Choroid plexus epithelial cell (primary cell): ENCODE measurements around the gene IFI30.

Source experiments
- DNase-seq: peaks from one replicate; pipeline ENCODE4 v3.0.0-alpha.2; 2010; ENCODE audit warnings: low read depth
- H3K4me3 ChIP-seq: 2 replicates; pipeline ENCODE4 v1.5.1; 2011; ENCODE audit warnings: low read depth, mild to moderate bottlenecking, control low read depth, low read length, moderate library complexity
- TF ChIP-seq, protein P1 (sequence below): conservative IDR thresholded peaks from 2 replicates; pipeline ENCODE4 v1.5.1; 2011; ENCODE audit warnings: low read depth, mild to moderate bottlenecking, control low read depth, inconsistent platforms, low read length, moderate library complexity

Gene IFI30

DNA sequence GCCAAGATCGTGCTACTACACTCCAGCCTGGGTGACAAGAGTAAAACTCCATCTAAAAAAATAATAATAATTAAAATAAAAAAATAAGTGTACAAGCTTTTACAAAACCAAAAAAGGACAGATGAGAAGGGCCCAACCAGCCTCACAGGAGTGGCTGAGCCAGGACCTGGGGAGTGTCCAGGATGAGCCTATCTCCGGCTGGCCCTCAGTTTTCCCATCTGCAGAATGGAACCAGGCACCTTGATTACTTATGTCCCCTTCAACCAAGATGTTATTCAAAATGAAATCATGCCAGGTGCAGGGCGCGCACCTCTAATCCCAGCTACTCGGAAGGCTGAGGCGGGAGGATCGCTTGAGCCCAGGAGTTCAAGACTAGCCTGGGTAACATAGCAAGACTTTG, 9.5 kb upstream of the IFI30 start:
- H3K4me3 ChIP-seq, result no peak overlapping the region
- DNase-seq, result no peak
- TF ChIP-seq, protein P1, sequence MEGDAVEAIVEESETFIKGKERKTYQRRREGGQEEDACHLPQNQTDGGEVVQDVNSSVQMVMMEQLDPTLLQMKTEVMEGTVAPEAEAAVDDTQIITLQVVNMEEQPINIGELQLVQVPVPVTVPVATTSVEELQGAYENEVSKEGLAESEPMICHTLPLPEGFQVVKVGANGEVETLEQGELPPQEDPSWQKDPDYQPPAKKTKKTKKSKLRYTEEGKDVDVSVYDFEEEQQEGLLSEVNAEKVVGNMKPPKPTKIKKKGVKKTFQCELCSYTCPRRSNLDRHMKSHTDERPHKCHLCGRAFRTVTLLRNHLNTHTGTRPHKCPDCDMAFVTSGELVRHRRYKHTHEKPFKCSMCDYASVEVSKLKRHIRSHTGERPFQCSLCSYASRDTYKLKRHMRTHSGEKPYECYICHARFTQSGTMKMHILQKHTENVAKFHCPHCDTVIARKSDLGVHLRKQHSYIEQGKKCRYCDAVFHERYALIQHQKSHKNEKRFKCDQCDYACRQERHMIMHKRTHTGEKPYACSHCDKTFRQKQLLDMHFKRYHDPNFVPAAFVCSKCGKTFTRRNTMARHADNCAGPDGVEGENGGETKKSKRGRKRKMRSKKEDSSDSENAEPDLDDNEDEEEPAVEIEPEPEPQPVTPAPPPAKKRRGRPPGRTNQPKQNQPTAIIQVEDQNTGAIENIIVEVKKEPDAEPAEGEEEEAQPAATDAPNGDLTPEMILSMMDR, result no peak

DNA sequence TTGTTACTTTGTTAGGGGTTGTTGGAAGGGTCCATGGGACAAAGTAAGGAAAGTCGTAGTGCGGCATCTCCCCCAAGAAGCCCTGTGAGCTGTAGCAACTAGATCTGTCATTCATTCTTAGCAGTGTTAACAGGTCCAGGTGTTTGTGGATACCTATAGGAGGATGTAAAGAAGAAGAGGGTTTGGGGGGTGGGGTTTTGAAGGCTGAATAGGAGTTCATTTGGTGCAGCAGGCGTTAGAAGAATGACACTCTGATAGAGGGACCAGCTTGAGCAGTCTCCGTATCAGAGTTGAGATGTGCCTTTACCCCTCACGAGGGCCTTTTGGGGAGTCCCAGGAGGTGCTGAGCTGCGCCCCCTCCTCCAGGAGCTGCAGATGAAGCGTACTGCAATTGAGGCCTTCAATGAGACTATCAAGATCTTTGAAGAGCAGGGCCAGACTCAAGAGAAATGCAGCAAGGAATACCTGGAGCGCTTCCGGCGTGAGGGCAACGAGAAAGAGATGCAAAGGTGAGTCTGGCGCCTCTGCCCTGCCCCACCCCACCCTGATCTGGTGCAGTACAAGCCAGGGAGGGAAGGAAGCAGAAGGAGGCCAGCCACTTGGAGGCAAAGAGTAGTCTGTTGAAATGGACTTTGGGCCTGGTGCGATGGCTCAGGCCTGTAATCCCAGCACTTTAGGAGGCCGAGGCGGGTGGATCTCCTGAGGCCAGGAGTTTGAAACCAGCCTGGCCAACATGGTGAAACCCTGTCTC, 7.6 kb upstream of the IFI30 start:
- TF ChIP-seq, protein P1, result no peak
- no peak for DNase-seq
- no peak overlapping the region for H3K4me3 ChIP-seq

DNA sequence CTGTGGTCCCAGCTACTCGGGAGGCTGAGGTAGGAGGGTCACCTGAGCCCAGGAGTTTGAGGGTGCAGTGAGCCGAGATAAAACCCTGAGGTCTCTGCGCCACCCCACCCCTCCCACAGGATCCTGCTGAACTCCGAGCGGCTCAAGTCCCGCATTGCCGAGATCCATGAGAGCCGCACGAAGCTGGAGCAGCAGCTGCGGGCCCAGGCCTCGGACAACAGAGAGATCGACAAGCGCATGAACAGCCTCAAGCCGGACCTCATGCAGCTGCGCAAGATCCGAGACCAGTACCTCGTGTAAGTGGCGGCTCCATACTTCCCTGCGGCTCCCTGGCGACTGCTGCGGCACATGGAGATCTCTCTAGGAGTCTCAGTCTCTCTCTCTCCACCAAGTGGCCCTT, 6.6 kb upstream of the IFI30 start:
- H3K4me3 ChIP-seq, result no peak overlapping the region
- DNase-seq, result no peak
- TF ChIP-seq, protein P1, result no peak

DNA sequence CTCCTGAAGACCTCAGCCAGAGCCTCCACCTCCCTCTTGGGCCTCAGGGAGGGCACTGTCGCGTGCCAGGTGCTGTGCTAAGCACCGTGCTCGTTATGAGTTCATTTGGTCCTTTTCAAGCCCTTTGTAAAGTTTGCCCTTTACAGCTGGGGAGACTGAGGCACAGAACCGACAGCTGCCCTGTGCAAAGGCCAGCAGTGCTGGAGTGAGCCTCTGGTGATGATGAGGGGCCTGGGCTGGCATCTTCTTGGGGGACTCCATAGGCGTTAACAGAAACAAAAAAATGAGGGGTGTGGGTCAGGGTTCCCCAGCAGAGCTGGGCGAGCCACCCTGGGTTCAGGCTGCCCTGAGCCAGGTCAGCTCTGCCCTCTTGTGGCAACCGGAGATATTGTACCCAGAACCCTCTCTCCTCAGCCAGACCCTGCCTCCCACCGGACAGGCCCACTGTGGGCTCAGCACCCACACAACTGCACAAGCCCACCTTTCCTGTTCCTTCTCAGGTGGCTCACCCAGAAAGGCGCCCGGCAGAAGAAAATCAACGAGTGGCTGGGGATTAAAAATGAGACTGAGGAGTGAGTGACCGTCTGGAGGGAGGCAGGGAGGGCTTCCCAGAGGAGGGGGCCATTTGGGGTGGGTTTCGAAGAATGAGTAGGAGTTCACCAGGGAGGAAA, 5.5 kb upstream of the IFI30 start:
- TF ChIP-seq, protein P1, result peak; percentile 80
- H3K4me3 ChIP-seq, result no peak overlapping the region
- peak; percentile 55 for DNase-seq

DNA sequence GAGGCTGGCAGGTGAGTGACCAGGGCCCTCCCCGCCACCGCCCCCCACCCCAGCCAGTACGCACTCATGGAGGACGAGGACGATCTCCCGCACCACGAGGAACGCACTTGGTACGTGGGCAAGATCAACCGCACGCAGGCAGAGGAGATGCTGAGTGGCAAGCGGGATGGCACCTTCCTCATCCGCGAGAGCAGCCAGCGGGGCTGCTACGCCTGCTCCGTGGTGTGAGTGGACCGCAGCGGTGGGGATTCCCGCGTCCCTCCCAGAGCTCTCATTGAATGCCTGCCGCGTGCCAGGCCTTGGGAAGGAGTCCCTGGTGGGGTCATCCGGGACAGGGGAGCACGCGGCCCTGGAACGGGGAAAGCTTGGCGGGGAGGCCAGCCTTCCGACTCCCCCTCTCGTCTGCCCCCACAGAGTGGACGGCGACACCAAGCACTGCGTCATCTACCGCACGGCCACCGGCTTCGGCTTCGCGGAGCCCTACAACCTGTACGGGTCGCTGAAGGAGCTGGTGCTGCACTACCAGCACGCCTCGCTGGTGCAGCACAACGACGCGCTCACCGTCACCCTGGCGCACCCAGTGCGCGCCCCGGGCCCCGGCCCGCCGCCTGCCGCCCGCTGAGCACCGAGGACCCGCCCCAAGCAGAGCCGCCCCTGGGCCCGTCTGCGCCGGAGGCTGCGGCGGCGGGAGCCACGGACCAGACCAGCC, 4.8 kb upstream of the IFI30 start:
- H3K4me3 ChIP-seq, result no peak overlapping the region
- no peak for DNase-seq
- TF ChIP-seq, protein P1, result no peak

DNA sequence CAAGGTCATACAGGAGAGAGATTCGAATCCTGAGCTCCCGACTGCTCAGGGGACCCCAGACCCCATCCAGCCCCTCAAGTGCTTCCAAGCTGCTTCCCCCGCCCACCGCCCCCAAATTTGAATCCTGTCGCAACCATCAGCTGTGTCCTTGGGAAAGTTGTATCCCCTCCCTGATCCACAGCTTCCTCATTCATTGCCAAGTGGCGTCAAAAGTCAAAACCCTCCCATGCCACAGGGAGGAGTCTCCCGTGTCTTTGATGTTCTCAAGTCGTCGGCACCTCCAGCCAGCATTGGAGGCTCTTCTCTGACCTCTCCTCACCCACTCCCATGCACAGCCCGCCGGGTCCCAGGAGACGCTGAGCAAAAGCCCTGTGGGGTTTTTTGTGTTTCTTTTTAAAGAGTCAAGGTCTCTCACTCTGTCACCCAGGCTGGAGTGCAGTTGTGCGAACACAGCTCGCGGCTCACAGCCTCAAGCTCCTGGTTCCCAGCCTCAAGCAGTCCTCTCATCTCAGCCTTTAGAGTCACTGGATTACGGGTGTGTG, 2.8 kb upstream of the IFI30 start:
- H3K4me3 ChIP-seq, result no peak overlapping the region
- TF ChIP-seq, protein P1, result no peak
- no peak for DNase-seq
